H9 (cell line): Measurements from ENCODE around the gene NPAS3. TPM values are rescaled to one million over a fixed set of nuclear protein-coding genes. Genes with fewer than 3 reads are reported as not detected.

Source experiments
- DNase-seq: peaks from one replicate; pipeline ENCODE4 v3.0.0-alpha.2; 2017
- H2AFZ ChIP-seq: one replicate; pipeline ENCODE4 v1.6.1; 2013; ENCODE audit warnings: mild to moderate bottlenecking, low read length, control low read depth, moderate library complexity
- H2AK5ac ChIP-seq: 2 replicates; pipeline ENCODE4 v1.6.1; 2013; ENCODE audit warnings: low read length, control low read depth, mixed read lengths; ENCODE audit not compliant: insufficient read length
- H2BK120ac ChIP-seq: one replicate; pipeline ENCODE4 v1.6.1; 2013; ENCODE audit warnings: low read depth, mild to moderate bottlenecking, low read length, control low read depth, inconsistent platforms; ENCODE audit not compliant: poor library complexity, severe bottlenecking
- H2BK12ac ChIP-seq: 2 replicates; pipeline ENCODE4 v1.6.1; 2013; ENCODE audit warnings: low read length, control low read depth, mixed read lengths, low read depth; ENCODE audit not compliant: insufficient read length
- H2BK15ac ChIP-seq: 2 replicates; pipeline ENCODE4 v1.6.1; 2013; ENCODE audit warnings: low read depth, low read length, control low read depth
- H2BK20ac ChIP-seq: one replicate; pipeline ENCODE4 v1.6.1; 2013; ENCODE audit warnings: low read depth, mild to moderate bottlenecking, low read length, control low read depth, inconsistent platforms; ENCODE audit not compliant: poor library complexity, severe bottlenecking
- H2BK5ac ChIP-seq: 2 replicates; pipeline ENCODE4 v1.6.1; 2013; ENCODE audit warnings: low read length, control low read depth, mixed read lengths; ENCODE audit not compliant: insufficient read length
- H3K14ac ChIP-seq: 2 replicates; pipeline ENCODE4 v1.6.1; 2013; ENCODE audit warnings: low read length, control low read depth; ENCODE audit not compliant: insufficient read depth
- H3K18ac ChIP-seq: 2 replicates; pipeline ENCODE4 v1.6.1; 2013; ENCODE audit warnings: low read depth, mild to moderate bottlenecking, mixed read lengths, low read length, control low read depth; ENCODE audit not compliant: insufficient read length
- H3K23ac ChIP-seq: 2 replicates; pipeline ENCODE4 v1.6.1; 2013; ENCODE audit warnings: low read length, control low read depth, mixed read lengths, low read depth; ENCODE audit not compliant: insufficient read length
- H3K23me2 ChIP-seq: 2 replicates; pipeline ENCODE4 v1.6.1; 2013; ENCODE audit warnings: low read depth, mild to moderate bottlenecking, mixed read lengths, low read length, control low read depth; ENCODE audit not compliant: insufficient read length, poor library complexity, severe bottlenecking
- H3K27ac ChIP-seq: 2 replicates; pipeline ENCODE4 v1.5.1; 2013; ENCODE audit warnings: low read length, control low read depth, mixed read lengths, low read depth; ENCODE audit not compliant: insufficient read length
- H3K27me3 ChIP-seq: 2 replicates; pipeline ENCODE4 v1.6.1; 2013; ENCODE audit warnings: low read length, control low read depth, inconsistent platforms; ENCODE audit not compliant: insufficient read depth
- H3K4ac ChIP-seq: 2 replicates; pipeline ENCODE4 v1.6.1; 2013; ENCODE audit warnings: low read depth, mild to moderate bottlenecking, control low read depth, inconsistent platforms, low read length, moderate library complexity
- H3K4me1 ChIP-seq: 2 replicates; pipeline ENCODE4 v1.6.1; 2013; ENCODE audit warnings: low read length, control low read depth, inconsistent platforms; ENCODE audit not compliant: insufficient read depth
- H3K4me2 ChIP-seq: 2 replicates; pipeline ENCODE4 v1.6.1; 2013; ENCODE audit warnings: low read length, control low read depth, mixed read lengths; ENCODE audit not compliant: insufficient read length, insufficient read depth
- H3K56ac ChIP-seq: 2 replicates; pipeline ENCODE4 v1.6.1; 2013; ENCODE audit warnings: low read depth, mild to moderate bottlenecking, mixed read lengths, low read length, control low read depth; ENCODE audit not compliant: insufficient read length
- H3K79me1 ChIP-seq: 2 replicates; pipeline ENCODE4 v1.6.1; 2013; ENCODE audit warnings: low read depth, mild to moderate bottlenecking, moderate library complexity, low read length, control low read depth, inconsistent platforms; ENCODE audit not compliant: insufficient read depth, poor library complexity, severe bottlenecking
- H3K79me2 ChIP-seq: 2 replicates; pipeline ENCODE4 v1.6.1; 2013; ENCODE audit warnings: low read length, control low read depth, inconsistent platforms; ENCODE audit not compliant: insufficient read depth
- H3K9ac ChIP-seq: 2 replicates; pipeline ENCODE4 v1.6.1; 2013; ENCODE audit warnings: low read length, control low read depth, mixed read lengths; ENCODE audit not compliant: insufficient read length; ENCODE audit errors: extremely low read depth
- H3K9me3 ChIP-seq: one replicate; pipeline ENCODE4 v1.6.1; 2013; ENCODE audit warnings: low read depth, low read length, inconsistent platforms; ENCODE audit not compliant: control insufficient read depth
- H3T11ph ChIP-seq: one replicate; pipeline ENCODE4 v1.6.1; 2013; ENCODE audit warnings: mild to moderate bottlenecking, low read length, control low read depth, inconsistent platforms
- H4K20me1 ChIP-seq: one replicate; pipeline ENCODE4 v1.6.1; 2013; ENCODE audit not compliant: control insufficient read depth, insufficient read length, insufficient read depth
- H4K5ac ChIP-seq: 2 replicates; pipeline ENCODE4 v1.6.1; 2013; ENCODE audit warnings: low read depth, mild to moderate bottlenecking, mixed read lengths, low read length, control low read depth; ENCODE audit not compliant: insufficient read length
- H4K8ac ChIP-seq: replicated peaks from 2 replicates; pipeline ENCODE4 v1.6.1; 2013; ENCODE audit warnings: low read length, control low read depth, mixed read lengths, low read depth; ENCODE audit not compliant: insufficient read length
- H4K91ac ChIP-seq: 2 replicates; pipeline ENCODE4 v1.6.1; 2013; ENCODE audit warnings: low read depth, mild to moderate bottlenecking, moderate library complexity, mixed read lengths, low read length, control low read depth; ENCODE audit not compliant: insufficient read length
- H3K27ac Mint-ChIP-seq, 3 experiments: 2 replicates in 2 of 3; 3 replicates in 1 of 3; pipeline ENCODE4 v1.8.0; 2020 to 2021; ENCODE audit warnings: mixed read lengths in 3 of 3, mild to moderate bottlenecking in 1 of 3, moderate library complexity in 1 of 3
- H3K27me3 Mint-ChIP-seq: 2 replicates; pipeline ENCODE4 v1.8.0; 2021; ENCODE audit warnings: low read depth, mild to moderate bottlenecking, moderate library complexity, mixed read lengths
- H3K36me3 Mint-ChIP-seq, 3 experiments: 2 replicates in 2 of 3; 3 replicates in 1 of 3; pipeline ENCODE4 v1.8.0; 2020 to 2021; ENCODE audit warnings: low read depth in 3 of 3, mixed read lengths in 3 of 3; ENCODE audit not compliant: insufficient read depth in 1 of 3
- H3K4me1 Mint-ChIP-seq, 2 experiments: 2 replicates each; pipeline ENCODE4 v1.8.0; 2020; ENCODE audit warnings: mixed read lengths in 2 of 2
- H3K4me3 Mint-ChIP-seq, 2 experiments: 2 replicates in 1 of 2; 3 replicates in 1 of 2; pipeline ENCODE4 v1.8.0; 2020 to 2021; ENCODE audit warnings: mild to moderate bottlenecking in 2 of 2, mixed read lengths in 2 of 2, moderate library complexity in 1 of 2
- H3K9me3 Mint-ChIP-seq, 2 experiments: 2 replicates in 1 of 2; 3 replicates in 1 of 2; pipeline ENCODE4 v1.8.0; 2020; ENCODE audit warnings: mild to moderate bottlenecking in 2 of 2, mixed read lengths in 2 of 2, moderate library complexity in 1 of 2
- CTCF ChIP-seq: fragments of 200-600 bp; sonication (generic); conservative IDR thresholded peaks from 3 replicates; pipeline ENCODE4 v1.8.0; 2021; ENCODE audit warnings: antibody characterized with exemption, mild to moderate bottlenecking
- total RNA-seq: library from RNA; stranded (reverse); gene quantifications from 2 replicates; pipeline ENCODE4 v1.2.1, GENCODE V29; 2021

Gene NPAS3
- total RNA-seq, 1 experiment from 2014 or later, result 0.17 TPM

GRCh38 chr14:33369972-33370371, 431.3 kb downstream of the NPAS3 start:
- Histone ChIP-seq H4K5ac (no peak overlapping the region), H3K56ac (no peak overlapping the region), H3K23me2 (no peaks in the 10 kb centered on the region), H3K4me2 (no peak overlapping the region), H3K4ac (no peak overlapping the region), H3K18ac (no peak overlapping the region), H3K79me2 (no peaks in the 10 kb centered on the region), H2BK20ac (no peak overlapping the region), H3K27ac (no peak overlapping the region), H3K23ac (no peak overlapping the region), H3K9ac (no peak overlapping the region), H2BK120ac (no peak overlapping the region), H2AFZ (no peak overlapping the region), H3K4me1 (no peaks in the 10 kb centered on the region), H2BK12ac (no peak overlapping the region), H4K91ac (no peak overlapping the region), H4K20me1 (no peaks in the 10 kb centered on the region), H2BK15ac (no peak overlapping the region), H3K27me3 (no peaks in the 10 kb centered on the region), H3K14ac (no peak overlapping the region), H2BK5ac (no peak overlapping the region), H3K9me3 (no peaks in the 10 kb centered on the region), H4K8ac (no peak overlapping the region), H3T11ph (no peak overlapping the region), H2AK5ac (no peak overlapping the region), H3K79me1 (no peaks in the 10 kb centered on the region)
- peaks cover under 1 to 1% of the 10 kb centered on the region in 2 experiments; a peak in 2 of 4 replicates for H3K4me1 Mint-ChIP-seq
- no peaks in the 10 kb centered on the region for H3K27me3 Mint-ChIP-seq
- no peak overlapping the region for H3K27ac Mint-ChIP-seq
- no peak for DNase-seq
- H3K36me3 Mint-ChIP-seq, result peaks cover 0 to 1% (median 0%) of the 10 kb centered on the region in 3 experiments; a peak in 2 of 7 replicates
- H3K9me3 Mint-ChIP-seq, result peaks cover 0 to 1% of the 10 kb centered on the region in 2 experiments; a peak in 1 of 5 replicates
- TF ChIP-seq CTCF, result no peak
- H3K4me3 Mint-ChIP-seq, result no peak overlapping the region
